IMR-90 (cell line): ENCODE results near the gene TMEM9. TPM values are rescaled to one million over a fixed set of nuclear protein-coding genes. Genes with fewer than 3 reads are reported as not detected.

Source experiments
- ATAC-seq: fragments of 200-7000 bp; cut with Tn5 transposase; 2 replicates; pipeline ENCODE4 v1.9.1; 2020; ENCODE audit warnings: low read depth, mild to moderate bottlenecking, moderate library complexity
- BruUV-seq: library from RNA; stranded (reverse); fragments of 400-500 nt; replicated peaks from 2 replicates; lab custom pipeline; 2021; lab: Mats Ljungman, UMichigan
- CTCF ChIA-PET: fragments of 300-600 bp; formaldehyde crosslinking; extraction: SDS; loops from one replicate; lab custom pipeline; 2021; ENCODE audit warnings: antibody characterized with exemption; lab: Yijun Ruan, JAX
- POLR2A ChIA-PET: fragments of 300-600 bp; sonication (Branson Sonifier 250); formaldehyde crosslinking; loops from one replicate; lab custom pipeline; 2022; ENCODE audit warnings: antibody characterized with exemption; ENCODE audit not compliant: unreplicated experiment; lab: Charles Lee
- DNase-seq: peaks from one replicate; pipeline ENCODE4 v3.0.0; 2013
- H2AFZ ChIP-seq: replicated peaks from 2 replicates; pipeline ENCODE3; 2013; ENCODE audit warnings: low read length, mild to moderate bottlenecking; ENCODE audit not compliant: poor library complexity
- H2AK5ac ChIP-seq: 2 replicates; pipeline ENCODE4 v1.6.1; 2013; ENCODE audit warnings: low read depth, low read length, inconsistent platforms
- H2AK9ac ChIP-seq: replicated peaks from 2 replicates; pipeline ENCODE3; 2013; ENCODE audit warnings: mild to moderate bottlenecking, low read depth, low read length, moderate library complexity; ENCODE audit not compliant: poor library complexity
- H2BK120ac ChIP-seq: 2 replicates; pipeline ENCODE4 v1.6.1; 2013; ENCODE audit warnings: low read depth, low read length, inconsistent platforms
- H2BK15ac ChIP-seq: 3 replicates; pipeline ENCODE4 v1.6.1; 2013; ENCODE audit warnings: low read depth, low read length, inconsistent platforms
- H2BK20ac ChIP-seq: 2 replicates; pipeline ENCODE4 v1.6.1; 2013; ENCODE audit warnings: low read depth, mild to moderate bottlenecking, inconsistent platforms, low read length, moderate library complexity
- H2BK5ac ChIP-seq: 2 replicates; pipeline ENCODE4 v1.6.1; 2013; ENCODE audit warnings: mild to moderate bottlenecking, low read depth, low read length, inconsistent platforms; ENCODE audit not compliant: poor library complexity, severe bottlenecking
- H3K14ac ChIP-seq: replicated peaks from 2 replicates; pipeline ENCODE4 v1.6.1; 2013; ENCODE audit warnings: low read depth, low read length, inconsistent platforms
- H3K18ac ChIP-seq: 2 replicates; pipeline ENCODE4 v1.6.1; 2013; ENCODE audit warnings: low read depth, low read length, control low read depth
- H3K23ac ChIP-seq: 2 replicates; pipeline ENCODE4 v1.6.1; 2013; ENCODE audit warnings: low read depth, low read length, inconsistent platforms
- H3K27ac ChIP-seq: 2 replicates; pipeline ENCODE4 v1.5.1; 2013; ENCODE audit warnings: mild to moderate bottlenecking, control low read depth, low read length; ENCODE audit not compliant: insufficient read depth
- H3K27me3 ChIP-seq: 2 replicates; pipeline ENCODE4 v1.6.1; 2013; ENCODE audit warnings: low read length; ENCODE audit not compliant: control insufficient read depth, insufficient read depth
- H3K36me3 ChIP-seq: 2 replicates; pipeline ENCODE4 v1.6.1; 2013; ENCODE audit warnings: low read length, mixed read lengths; ENCODE audit not compliant: control insufficient read depth, insufficient read depth
- H3K4ac ChIP-seq: 2 replicates; pipeline ENCODE4 v1.6.1; 2013; ENCODE audit warnings: low read depth, low read length, inconsistent platforms
- H3K4me1 ChIP-seq: 2 replicates; pipeline ENCODE4 v1.6.1; 2013; ENCODE audit warnings: low read length, mixed read lengths; ENCODE audit not compliant: control insufficient read depth, insufficient read depth
- H3K4me2 ChIP-seq: 2 replicates; pipeline ENCODE4 v1.6.1; 2013; ENCODE audit warnings: low read depth, mild to moderate bottlenecking, control low read depth, low read length, moderate library complexity
- H3K4me3 ChIP-seq: 2 replicates; pipeline ENCODE4 v1.5.1; 2013; ENCODE audit warnings: low read depth, mild to moderate bottlenecking, control low read depth, low read length, moderate library complexity; ENCODE audit not compliant: insufficient read depth
- H3K56ac ChIP-seq: 2 replicates; pipeline ENCODE4 v1.6.1; 2013; ENCODE audit warnings: low read length, inconsistent platforms; ENCODE audit not compliant: insufficient read depth; ENCODE audit errors: extremely low read depth
- H3K79me1 ChIP-seq, 2 experiments: 2 replicates each; pipeline ENCODE4 v1.6.1; 2013; ENCODE audit warnings: low read length in 2 of 2, inconsistent platforms in 1 of 2, low read depth in 1 of 2
- H3K9ac ChIP-seq: 2 replicates; pipeline ENCODE4 v1.6.1; 2013; ENCODE audit warnings: low read depth, low read length, control low read depth
- H3K9me1 ChIP-seq: 2 replicates; pipeline ENCODE4 v1.6.1; 2013; ENCODE audit warnings: low read length, inconsistent platforms; ENCODE audit not compliant: insufficient read depth
- H3K9me3 ChIP-seq: 2 replicates; pipeline ENCODE4 v1.6.1; 2013; ENCODE audit warnings: low read length; ENCODE audit not compliant: control insufficient read depth, insufficient read depth
- H4K20me1 ChIP-seq: 2 replicates; pipeline ENCODE4 v1.6.1; 2013; ENCODE audit warnings: low read length, inconsistent platforms; ENCODE audit not compliant: insufficient read depth
- H4K5ac ChIP-seq: 2 replicates; pipeline ENCODE4 v1.6.1; 2013; ENCODE audit warnings: mild to moderate bottlenecking, low read depth, low read length, control low read depth
- H4K8ac ChIP-seq, 2 experiments: 2 replicates each; pipeline ENCODE4 v1.6.1; 2013; ENCODE audit warnings: low read depth in 2 of 2, low read length in 2 of 2, control low read depth in 1 of 2, inconsistent platforms in 1 of 2
- H4K91ac ChIP-seq: 2 replicates; pipeline ENCODE4 v1.6.1; 2013; ENCODE audit warnings: low read depth, low read length, inconsistent platforms; ENCODE audit not compliant: insufficient read depth
- CEBPB ChIP-seq: IDR thresholded peaks from 2 replicates; pipeline ENCODE4 v1.6.1; 2012; ENCODE audit warnings: low read depth, low read length, improper control_type of control experiment
- FOS ChIP-seq: fragments of 150-350 bp; IDR thresholded peaks from 2 replicates; pipeline ENCODE4 v1.6.1; 2016; ENCODE audit warnings: low read depth, low read length
- MAFK ChIP-seq: IDR thresholded peaks from 2 replicates; pipeline ENCODE4 v1.6.1; 2012; ENCODE audit warnings: low read depth, low read length, improper control_type of control experiment
- MAZ ChIP-seq: IDR thresholded peaks from 2 replicates; pipeline ENCODE4 v1.6.1; 2012; ENCODE audit warnings: low read depth, mild to moderate bottlenecking, low read length, improper control_type of control experiment, moderate library complexity, borderline replicate concordance
- NFE2L2 ChIP-seq: fragments of 150-350 bp; IDR thresholded peaks from 2 replicates; pipeline ENCODE4 v1.6.1; 2016; ENCODE audit warnings: low read depth, mild to moderate bottlenecking, low read length
- RCOR1 ChIP-seq: IDR thresholded peaks from 2 replicates; pipeline ENCODE4 v1.6.1; 2012; ENCODE audit warnings: mild to moderate bottlenecking, low read length, improper control_type of control experiment; ENCODE audit not compliant: insufficient replicate concordance
- RFX5 ChIP-seq: IDR thresholded peaks from 2 replicates; pipeline ENCODE4 v1.8.0; 2012; ENCODE audit warnings: low read depth, mild to moderate bottlenecking, low read length, moderate library complexity
- WGBS, 2 experiments: methylation state at CpG; one replicate each; pipeline versions ENCODE4 v1.1.5 to v1.1.7; 2013; ENCODE audit warnings: missing lambda C conversion rate in 2 of 2; ENCODE audit not compliant: insufficient read length in 1 of 2; ENCODE audit errors: extremely low coverage in 2 of 2; 5-methylcytosine and 5-hydroxymethylcytosine counted together
- dilution Hi-C: fragments of 300-500 bp; cut with HindIII; formaldehyde crosslinking; loops from one replicate; pipeline ENCODE4 v1.14.3; 2018; ENCODE audit warnings: low sequenced_read_pairs; ENCODE audit not compliant: unreplicated experiment
- in situ Hi-C: fragments of 300-500 bp; cut with MboI; formaldehyde crosslinking; loops from 3 replicates; pipeline ENCODE4 v1.14.3; 2019; ENCODE audit warnings: low sequenced_read_pairs, inconsistent platforms, mixed read lengths
- intact Hi-C: fragments of 100-400 bp; cut with micrococcal nuclease; formaldehyde crosslinking; loops from 2 replicates; pipeline ENCODE4 v1.10.0; 2022
- polyA plus RNA-seq, 3 experiments: library from polyadenylated mRNA; depleted of rRNA; stranded (reverse); fragments of >200 nt; gene quantifications; 2 replicates each; pipeline ENCODE4 v1.2.3, GENCODE V29; 2012; ENCODE audit warnings: low replicate concordance in 1 of 3
- total RNA-seq: library from RNA; depleted of rRNA; stranded (reverse); fragments of >200 nt; gene quantifications from 2 replicates; pipeline ENCODE4 v1.2.3, GENCODE V29; 2012

Gene TMEM9
- total and polyA plus RNA-seq, 2 of the 4 experiments (the other 2 are of a cell fraction) = 76.7 to 107 TPM

GRCh38 chr1:201096041-201096461, 58.2 kb downstream of the TMEM9 start:
- no peak overlapping the region for H3K4me2 ChIP-seq
- H2AK9ac ChIP-seq = no peak overlapping the region
- intact Hi-C loops = no loop called here
- H3K79me1 ChIP-seq = no peaks in the 10 kb centered on the region
- no peak overlapping the region for H4K5ac ChIP-seq
- no peaks in the 10 kb centered on the region for H3K9me1 ChIP-seq
- H3K14ac ChIP-seq = no peak overlapping the region
- no peak overlapping the region for H4K91ac ChIP-seq
- no CpG with 5 or more reads among the region's 5 CpGs for WGBS, 2 experiments
- no peak overlapping the region for H3K27ac ChIP-seq
- in situ Hi-C loops = no loop called here
- H3K18ac ChIP-seq = no peak overlapping the region
- no peak for TF ChIP-seq RFX5
- TF ChIP-seq MAZ = no peak
- TF ChIP-seq NFE2L2 = no peak
- no peak for TF ChIP-seq FOS
- no peak for TF ChIP-seq MAFK
- TF ChIP-seq CEBPB = 0 out of 2 replicates have a peak, but pooled peaks have one; percentile 10
- TF ChIP-seq RCOR1 = no peak
- H3K23ac ChIP-seq = no peak overlapping the region
- no peak overlapping the region for H3K4ac ChIP-seq
- CTCF ChIA-PET = no interaction called here
- no peak overlapping the region for H2BK5ac ChIP-seq
- H2AK5ac ChIP-seq = no peak overlapping the region
- no peaks in the 10 kb centered on the region for H4K20me1 ChIP-seq
- DNase-seq (no peak), ATAC-seq (no peak)
- no peak overlapping the region for H4K8ac ChIP-seq
- H3K9ac ChIP-seq = no peak overlapping the region
- no peaks in the 10 kb centered on the region for H3K36me3 ChIP-seq
- H3K4me1 ChIP-seq = no peaks in the 10 kb centered on the region
- H2BK120ac ChIP-seq = no peak overlapping the region
- H3K4me3 ChIP-seq = no peak overlapping the region
- POLR2A ChIA-PET = no interaction called here
- no peak overlapping the region for H3K56ac ChIP-seq
- H3K9me3 ChIP-seq = no peaks in the 10 kb centered on the region
- H3K27me3 ChIP-seq = peaks cover 79% of the 10 kb centered on the region
- no peak overlapping the region for H2BK15ac ChIP-seq
- H2BK20ac ChIP-seq = no peak overlapping the region
- dilution Hi-C loops = no loop called here
- H2AFZ ChIP-seq = no peak overlapping the region
- no TSS peak for BruUV-seq
